H7 (cell line): ENCODE results near the gene LEFTY2. TPM values are rescaled to one million over a fixed set of nuclear protein-coding genes. Genes with fewer than 3 reads are reported as not detected.

ENCODE experiments used
- DNase-seq: peaks from one replicate; pipeline ENCODE4 v3.0.0; 2012
- H3K27me3 ChIP-seq: 2 replicates; pipeline ENCODE4 v1.6.0; 2011; ENCODE audit warnings: mild to moderate bottlenecking, low read length; ENCODE audit not compliant: control insufficient read depth, insufficient read depth
- H3K36me3 ChIP-seq: replicated peaks from 2 replicates; pipeline ENCODE4 v1.5.1; 2011; ENCODE audit warnings: low read length; ENCODE audit not compliant: control insufficient read depth, insufficient read depth
- H3K4me3 ChIP-seq: 2 replicates; pipeline ENCODE4 v1.5.1; 2011; ENCODE audit warnings: low read depth, mild to moderate bottlenecking, control low read depth, low read length, moderate library complexity; ENCODE audit not compliant: insufficient read depth
- total RNA-seq: library from RNA; depleted of rRNA; stranded (reverse); fragments of >200 nt; shearing (Covaris generic); gene quantifications from 2 replicates; pipeline ENCODE4 v1.2.3, GENCODE V29; 2014

Gene LEFTY2
- total RNA-seq, 1 experiment from 2014 or later: 2,272 TPM

GRCh38 chr1:225911191-225912130, 29.6 kb downstream of the LEFTY2 start:
- peak; percentile 95 for DNase-seq
- Histone ChIP-seq H3K36me3 (no peaks in the 10 kb centered on the region), H3K4me3 (peak overlapping the region; percentile 0; the same call in 1 of the 2 replicates), H3K27me3 (no peaks in the 10 kb centered on the region)

GRCh38 chr1:225909477-225909876, 31.5 kb downstream of the LEFTY2 start:
- DNase-seq: no peak
- Histone ChIP-seq H3K36me3 (no peaks in the 10 kb centered on the region), H3K27me3 (no peaks in the 10 kb centered on the region), H3K4me3 (no peak overlapping the region)

GRCh38 chr1:225908773-225909172, 32.2 kb downstream of the LEFTY2 start:
- H3K36me3 ChIP-seq: no peaks in the 10 kb centered on the region
- peak; percentile 51 for DNase-seq
- no peaks in the 10 kb centered on the region for H3K27me3 ChIP-seq
- no peak overlapping the region for H3K4me3 ChIP-seq

GRCh38 chr1:225908013-225908640, 32.9 kb downstream of the LEFTY2 start:
- no peaks in the 10 kb centered on the region for H3K36me3 ChIP-seq
- H3K27me3 ChIP-seq: no peaks in the 10 kb centered on the region
- no peak overlapping the region for H3K4me3 ChIP-seq
- DNase-seq: no peak

- Histone ChIP-seq H3K4me3 (no peak overlapping the region), H3K36me3 (no peaks in the 10 kb centered on the region), H3K27me3 (no peaks in the 10 kb centered on the region)
- DNase-seq: no peak
These were observed 33.7 kb downstream of the LEFTY2 start for GRCh38 chr1:225907341-225907740.

GRCh38 chr1:225906467-225906866, 34.6 kb downstream of the LEFTY2 start:
- no peak for DNase-seq
- Histone ChIP-seq H3K27me3 (no peaks in the 10 kb centered on the region), H3K4me3 (no peak overlapping the region), H3K36me3 (no peaks in the 10 kb centered on the region)

- DNase-seq: no peak
- H3K36me3 ChIP-seq: no peaks in the 10 kb centered on the region
- H3K4me3 ChIP-seq: no peak overlapping the region
- no peaks in the 10 kb centered on the region for H3K27me3 ChIP-seq
These were observed 37.4 kb downstream of the LEFTY2 start for GRCh38 chr1:225903623-225904022.

GRCh38 chr1:225899044-225899925, 41.7 kb downstream of the LEFTY2 start:
- Histone ChIP-seq H3K27me3 (no peaks in the 10 kb centered on the region), H3K4me3 (no peak overlapping the region), H3K36me3 (no peaks in the 10 kb centered on the region)
- DNase-seq: peak; percentile 94

- Histone ChIP-seq H3K36me3 (no peaks in the 10 kb centered on the region), H3K27me3 (no peaks in the 10 kb centered on the region), H3K4me3 (no peak overlapping the region)
- no peak for DNase-seq
These were observed 43.2 kb downstream of the LEFTY2 start for GRCh38 chr1:225897595-225898514.

- Histone ChIP-seq H3K36me3 (no peaks in the 10 kb centered on the region), H3K4me3 (no peak overlapping the region), H3K27me3 (no peaks in the 10 kb centered on the region)
- DNase-seq: peak; percentile 61
These were observed 44.0 kb downstream of the LEFTY2 start for GRCh38 chr1:225896937-225897549.

GRCh38 chr1:225896494-225896893, 44.5 kb downstream of the LEFTY2 start:
- Histone ChIP-seq H3K27me3 (no peaks in the 10 kb centered on the region), H3K36me3 (no peaks in the 10 kb centered on the region)

GRCh38 chr1:225892307-225892706, 48.7 kb downstream of the LEFTY2 start:
- no peaks in the 10 kb centered on the region for H3K27me3 ChIP-seq
- peaks cover 4% of the 10 kb centered on the region; the same call in 1 of the 2 replicates for H3K36me3 ChIP-seq
- H3K4me3 ChIP-seq: no peak overlapping the region
- DNase-seq: no peak

More at GRCh38 chr1:225896494-225896893, 44.5 kb downstream of the LEFTY2 start:
- no peak overlapping the region for H3K4me3 ChIP-seq
- DNase-seq: no peak

GRCh38 chr1:225891229-225891972, 49.6 kb downstream of the LEFTY2 start:
- Histone ChIP-seq H3K27me3 (no peaks in the 10 kb centered on the region), H3K36me3 (peaks cover 9% of the 10 kb centered on the region), H3K4me3 (no peak overlapping the region)
- no peak for DNase-seq
